ENCODE data around the gene PLAC8.
"Not testable (repeated sequence)": the region's sequence is repeated elsewhere in the genome, so short reads cannot be mapped to it uniquely, and the experiment has no call there.

GRCh38 chr4:83043157-83043556 lies 71.4 kb downstream of the PLAC8 start:
- not testable (repeated sequence) for TF ChIP-seq POLR2A (IDR thresholded peaks at IDR 0.05; ENCODE audit: low read length); GATA1 (IDR thresholded peaks at IDR 0.05; ENCODE audit: low read depth, low read length)
